IMR-90 (cell line): Measurements from ENCODE around the gene GCDH.

Source experiments
- CEBPB ChIP-seq: IDR thresholded peaks from 2 replicates; pipeline ENCODE4 v1.6.1; 2012; ENCODE audit warnings: low read depth, low read length, improper control_type of control experiment
- RAD21 ChIP-seq: IDR thresholded peaks from 2 replicates; pipeline ENCODE4 v1.6.1; 2012; ENCODE audit warnings: low read length, improper control_type of control experiment
- TF ChIP-seq, protein P1 (sequence below): conservative IDR thresholded peaks from 2 replicates; pipeline ENCODE4 v1.5.1; 2012; ENCODE audit warnings: mild to moderate bottlenecking, low read depth, low read length, improper control_type of control experiment

DNA sequence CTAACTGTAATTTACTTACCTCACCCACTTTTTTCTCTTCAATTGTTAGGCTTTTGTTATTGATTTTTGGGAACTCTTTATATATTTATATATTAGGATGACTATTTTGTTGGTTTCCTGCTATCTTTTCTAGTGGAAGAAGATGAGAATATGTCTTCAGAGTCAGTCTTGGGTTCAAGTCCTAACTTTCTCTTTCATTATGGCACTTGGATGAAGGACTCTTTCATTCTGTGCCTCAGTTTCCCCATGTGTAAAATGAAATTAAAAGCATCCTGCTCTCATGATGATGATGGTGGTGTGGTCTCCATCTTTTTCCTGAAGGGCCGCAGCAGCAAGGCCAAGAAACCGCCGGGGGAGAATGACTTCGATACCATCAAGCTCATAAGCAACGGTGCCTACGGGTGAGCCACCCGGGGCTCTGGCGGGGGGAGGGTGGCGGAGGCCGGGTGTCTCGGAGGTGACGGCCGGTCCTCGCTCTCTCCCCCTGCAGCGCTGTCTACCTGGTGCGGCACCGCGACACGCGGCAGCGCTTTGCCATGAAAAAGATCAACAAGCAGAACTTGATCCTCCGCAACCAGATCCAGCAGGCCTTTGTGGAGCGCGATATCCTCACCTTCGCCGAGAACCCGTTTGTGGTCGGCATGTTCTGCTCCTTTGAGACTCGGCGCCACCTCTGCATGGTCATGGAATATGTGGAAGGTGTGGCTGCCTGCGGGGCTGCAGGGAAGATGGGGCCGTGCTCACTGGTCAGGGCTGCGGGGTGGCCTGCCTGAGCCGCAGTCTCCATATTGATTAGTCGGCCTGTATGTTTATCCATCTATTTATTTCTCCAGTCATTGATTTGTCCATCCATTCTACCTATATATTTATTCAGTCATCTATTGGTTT, 32.7 kb upstream of the GCDH start:
- TF ChIP-seq, protein P1, sequence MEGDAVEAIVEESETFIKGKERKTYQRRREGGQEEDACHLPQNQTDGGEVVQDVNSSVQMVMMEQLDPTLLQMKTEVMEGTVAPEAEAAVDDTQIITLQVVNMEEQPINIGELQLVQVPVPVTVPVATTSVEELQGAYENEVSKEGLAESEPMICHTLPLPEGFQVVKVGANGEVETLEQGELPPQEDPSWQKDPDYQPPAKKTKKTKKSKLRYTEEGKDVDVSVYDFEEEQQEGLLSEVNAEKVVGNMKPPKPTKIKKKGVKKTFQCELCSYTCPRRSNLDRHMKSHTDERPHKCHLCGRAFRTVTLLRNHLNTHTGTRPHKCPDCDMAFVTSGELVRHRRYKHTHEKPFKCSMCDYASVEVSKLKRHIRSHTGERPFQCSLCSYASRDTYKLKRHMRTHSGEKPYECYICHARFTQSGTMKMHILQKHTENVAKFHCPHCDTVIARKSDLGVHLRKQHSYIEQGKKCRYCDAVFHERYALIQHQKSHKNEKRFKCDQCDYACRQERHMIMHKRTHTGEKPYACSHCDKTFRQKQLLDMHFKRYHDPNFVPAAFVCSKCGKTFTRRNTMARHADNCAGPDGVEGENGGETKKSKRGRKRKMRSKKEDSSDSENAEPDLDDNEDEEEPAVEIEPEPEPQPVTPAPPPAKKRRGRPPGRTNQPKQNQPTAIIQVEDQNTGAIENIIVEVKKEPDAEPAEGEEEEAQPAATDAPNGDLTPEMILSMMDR = no peak
- TF ChIP-seq CEBPB = no peak
- TF ChIP-seq RAD21 = no peak
